Measurements from ENCODE around the gene KIF4A.

KIF4A gene

DNA sequence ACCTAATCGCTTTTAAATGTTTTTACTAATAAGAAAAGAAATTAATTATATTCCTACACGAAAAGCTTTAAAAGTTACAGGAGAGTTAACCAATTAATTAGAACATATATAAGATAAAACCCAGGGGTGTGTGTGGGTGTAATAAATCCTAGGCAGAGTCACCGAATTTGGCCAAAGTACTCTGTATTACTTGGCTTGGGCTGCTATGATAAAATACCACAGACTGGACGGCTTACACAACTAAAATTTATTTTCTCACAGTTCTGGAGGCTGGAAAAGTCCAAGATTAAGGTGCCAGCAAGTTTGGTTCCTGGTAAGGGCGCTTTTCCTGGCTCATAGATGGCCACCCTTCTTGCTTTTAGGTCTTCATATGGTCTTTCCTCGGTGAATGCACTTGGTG lies 45.0 kb upstream of the KIF4A start:
- no peak overlapping the region for H4K91ac ChIP-seq (ENCODE audit: low read length)
- no peaks in the 10 kb centered on the region for H3K79me1 ChIP-seq (replicated peaks; ENCODE audit: low read length, poor library complexity, severe bottlenecking)
- H3K27ac ChIP-seq (ENCODE audit: low read length, poor library complexity, severe bottlenecking), result no peak overlapping the region
- H3K14ac ChIP-seq (ENCODE audit: low read length in 2 of 2), result no peak overlapping the region
- no peaks in the 10 kb centered on the region for H3K36me3 ChIP-seq (ENCODE audit: control insufficient read depth in 1 of 2, insufficient read depth in 2 of 2, low read depth in 1 of 2, low read length in 2 of 2)
- no peaks in the 10 kb centered on the region for H3K4me1 ChIP-seq (ENCODE audit: control insufficient read depth, insufficient read depth, low read depth, low read length)
- no peak overlapping the region for H3K9ac ChIP-seq (ENCODE audit: low read length)
- no peaks in the 10 kb centered on the region for H3K9me3 ChIP-seq (ENCODE audit: control insufficient read depth, low read length)
- H2BK5ac ChIP-seq (ENCODE audit: low read depth, low read length, poor library complexity, severe bottlenecking), result no peak overlapping the region
- no peak overlapping the region for H4K8ac ChIP-seq (ENCODE audit: low read length)
- no peak overlapping the region for H3K4me2 ChIP-seq (ENCODE audit: low read length, poor library complexity, severe bottlenecking)
- WGBS, result no CpG with 5 or more reads among the region's 6 CpGs
- no peak overlapping the region for H3K4ac ChIP-seq (ENCODE audit: low read depth in 1 of 2, low read length in 2 of 2)
- H3K4me3 ChIP-seq (ENCODE audit: insufficient read depth in 1 of 2, low read depth in 1 of 2, low read length in 2 of 2), result no peak overlapping the region
- no peak overlapping the region for H2AFZ ChIP-seq (ENCODE audit: low read depth, low read length)
- H2BK12ac ChIP-seq (ENCODE audit: low read length in 2 of 2), result no peak overlapping the region
- H3K23ac ChIP-seq (ENCODE audit: low read length in 2 of 2), result no peak overlapping the region
- peaks cover 0 to 16% of the 10 kb centered on the region in 2 experiments for H3K27me3 ChIP-seq (ENCODE audit: control insufficient read depth in 1 of 2, insufficient read depth in 1 of 2, low read length in 2 of 2)
- no peak overlapping the region for H3K18ac ChIP-seq (ENCODE audit: low read depth in 1 of 2, low read length in 2 of 2)
- H2BK15ac ChIP-seq (ENCODE audit: low read depth, poor library complexity, severe bottlenecking), result no peak overlapping the region
- no peak overlapping the region for H2BK120ac ChIP-seq (ENCODE audit: low read depth, low read length)
- no peak for DNase-seq
- H2AK5ac ChIP-seq (ENCODE audit: low read length, severe bottlenecking), result no peak overlapping the region

- peaks cover 0 to 15% of the 10 kb centered on the region in 2 experiments for H3K27me3 ChIP-seq (ENCODE audit: control insufficient read depth in 1 of 2, insufficient read depth in 1 of 2, low read length in 2 of 2)
- H2BK15ac ChIP-seq (ENCODE audit: low read depth, poor library complexity, severe bottlenecking), result no peak overlapping the region
- H3K4me2 ChIP-seq (ENCODE audit: low read length, poor library complexity, severe bottlenecking), result no peak overlapping the region
- no peak overlapping the region for H2BK5ac ChIP-seq (ENCODE audit: low read depth, low read length, poor library complexity, severe bottlenecking)
- H3K18ac ChIP-seq (ENCODE audit: low read depth in 1 of 2, low read length in 2 of 2), result no peak overlapping the region
- no peaks in the 10 kb centered on the region for H3K36me3 ChIP-seq (ENCODE audit: control insufficient read depth in 1 of 2, insufficient read depth in 2 of 2, low read depth in 1 of 2, low read length in 2 of 2)
- H2BK120ac ChIP-seq (ENCODE audit: low read depth, low read length), result no peak overlapping the region
- no peak overlapping the region for H3K4ac ChIP-seq (ENCODE audit: low read depth in 1 of 2, low read length in 2 of 2)
- no peaks in the 10 kb centered on the region for H3K4me1 ChIP-seq (ENCODE audit: control insufficient read depth, insufficient read depth, low read depth, low read length)
- no peak for DNase-seq
- H4K8ac ChIP-seq (ENCODE audit: low read length), result no peak overlapping the region
- H2AK5ac ChIP-seq (ENCODE audit: low read length, severe bottlenecking), result no peak overlapping the region
- H2AFZ ChIP-seq (ENCODE audit: low read depth, low read length), result no peak overlapping the region
- H3K4me3 ChIP-seq (ENCODE audit: insufficient read depth in 1 of 2, low read depth in 1 of 2, low read length in 2 of 2), result no peak overlapping the region
- H4K91ac ChIP-seq (ENCODE audit: low read length), result no peak overlapping the region
- H3K9me3 ChIP-seq (ENCODE audit: control insufficient read depth, low read length), result no peaks in the 10 kb centered on the region
- H3K9ac ChIP-seq (ENCODE audit: low read length), result no peak overlapping the region
- H2BK12ac ChIP-seq (ENCODE audit: low read length in 2 of 2), result no peak overlapping the region
- no peak overlapping the region for H3K14ac ChIP-seq (ENCODE audit: low read length in 2 of 2)
- no peak overlapping the region for H3K23ac ChIP-seq (ENCODE audit: low read length in 2 of 2)
- no peaks in the 10 kb centered on the region for H3K79me1 ChIP-seq (replicated peaks; ENCODE audit: low read length, poor library complexity, severe bottlenecking)
- H3K27ac ChIP-seq (ENCODE audit: low read length, poor library complexity, severe bottlenecking), result no peak overlapping the region
- 100% methylated on average over 1 of the region's 2 CpGs for WGBS
Measured at GRCh38 chrX:70247252-70247651, 42.7 kb upstream of the KIF4A start.

GRCh38 chrX:70252491-70252890 lies 37.4 kb upstream of the KIF4A start:
- Histone ChIP-seq H3K9ac (ENCODE audit: low read length) (no peak overlapping the region), H3K4me3 (ENCODE audit: insufficient read depth in 1 of 2, low read depth in 1 of 2, low read length in 2 of 2) (no peak overlapping the region), H4K8ac (ENCODE audit: low read length) (no peak overlapping the region), H2BK5ac (ENCODE audit: low read depth, low read length, poor library complexity, severe bottlenecking) (no peak overlapping the region), H2AFZ (ENCODE audit: low read depth, low read length) (no peak overlapping the region), H2BK120ac (ENCODE audit: low read depth, low read length) (no peak overlapping the region), H3K18ac (ENCODE audit: low read depth in 1 of 2, low read length in 2 of 2) (no peak overlapping the region), H4K91ac (ENCODE audit: low read length) (no peak overlapping the region), H3K23ac (ENCODE audit: low read length in 2 of 2) (no peak overlapping the region), H2AK5ac (ENCODE audit: low read length, severe bottlenecking) (no peak overlapping the region), H3K27me3 (ENCODE audit: control insufficient read depth in 1 of 2, insufficient read depth in 1 of 2, low read length in 2 of 2) (peaks cover 0 to 20% of the 10 kb centered on the region in 2 experiments), H2BK12ac (ENCODE audit: low read length in 2 of 2) (no peak overlapping the region), H2BK15ac (ENCODE audit: low read depth, poor library complexity, severe bottlenecking) (no peak overlapping the region), H3K27ac (ENCODE audit: low read length, poor library complexity, severe bottlenecking) (no peak overlapping the region), H3K36me3 (ENCODE audit: control insufficient read depth in 1 of 2, insufficient read depth in 2 of 2, low read depth in 1 of 2, low read length in 2 of 2) (no peaks in the 10 kb centered on the region), H3K4me1 (ENCODE audit: control insufficient read depth, insufficient read depth, low read depth, low read length) (no peaks in the 10 kb centered on the region), H3K4me2 (ENCODE audit: low read length, poor library complexity, severe bottlenecking) (no peak overlapping the region), H3K14ac (ENCODE audit: low read length in 2 of 2) (no peak overlapping the region), H3K4ac (ENCODE audit: low read depth in 1 of 2, low read length in 2 of 2) (no peak overlapping the region), H3K9me3 (ENCODE audit: control insufficient read depth, low read length) (peaks cover 9% of the 10 kb centered on the region), H3K79me1 (replicated peaks; ENCODE audit: low read length, poor library complexity, severe bottlenecking) (no peaks in the 10 kb centered on the region)
- 93% methylated on average over 2 of the region's 2 CpGs for WGBS
- no peak for DNase-seq

DNA sequence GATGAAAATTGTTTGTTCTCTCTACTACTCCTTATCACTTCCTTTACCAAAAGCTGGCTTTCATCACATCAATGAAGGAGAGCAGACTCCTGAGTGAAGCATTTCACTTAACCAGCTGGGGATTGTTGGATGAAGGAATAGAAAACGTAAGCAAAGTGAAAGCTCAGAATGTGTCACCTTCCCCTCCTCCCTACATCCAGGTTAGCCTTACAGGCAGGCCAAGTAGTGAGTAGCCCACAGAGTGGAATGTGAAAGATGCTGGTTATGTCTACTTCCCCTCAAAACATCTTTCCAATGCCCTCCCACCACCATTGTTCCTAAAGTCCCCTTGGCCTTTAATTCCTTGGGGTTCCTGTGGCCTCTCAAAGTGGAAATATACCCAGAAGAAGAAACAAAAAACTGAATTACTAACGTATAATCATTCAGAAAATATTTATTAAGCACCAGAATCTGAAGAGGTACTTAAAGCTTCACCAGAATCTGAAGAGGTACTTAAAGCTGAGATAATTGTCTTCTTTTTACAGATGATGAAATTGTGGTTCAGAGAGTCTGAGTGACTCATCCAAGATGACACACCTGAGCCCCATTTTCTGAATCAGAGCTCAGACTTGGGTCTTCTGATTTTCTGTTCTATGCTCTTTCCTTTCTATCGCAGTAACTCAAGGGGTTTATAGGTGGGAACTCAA lies 36.4 kb upstream of the KIF4A start:
- DNase-seq, result peak; percentile 22
- H3K4me3 ChIP-seq (ENCODE audit: insufficient read depth in 1 of 2, low read depth in 1 of 2, low read length in 2 of 2), result no peak overlapping the region
- no peak overlapping the region for H3K14ac ChIP-seq (ENCODE audit: low read length in 2 of 2)
- no peak overlapping the region for H2BK5ac ChIP-seq (ENCODE audit: low read depth, low read length, poor library complexity, severe bottlenecking)
- no peaks in the 10 kb centered on the region for H3K79me1 ChIP-seq (replicated peaks; ENCODE audit: low read length, poor library complexity, severe bottlenecking)
- H3K4ac ChIP-seq (ENCODE audit: low read depth in 1 of 2, low read length in 2 of 2), result no peak overlapping the region
- H3K27ac ChIP-seq (ENCODE audit: low read length, poor library complexity, severe bottlenecking), result no peak overlapping the region
- no peak overlapping the region for H2BK12ac ChIP-seq (ENCODE audit: low read length in 2 of 2)
- WGBS, result no CpG with 5 or more reads among the region's 3 CpGs
- H3K9me3 ChIP-seq (ENCODE audit: control insufficient read depth, low read length), result peaks cover 9% of the 10 kb centered on the region
- no peak overlapping the region for H3K9ac ChIP-seq (ENCODE audit: low read length)
- no peak overlapping the region for H4K91ac ChIP-seq (ENCODE audit: low read length)
- H3K23ac ChIP-seq (ENCODE audit: low read length in 2 of 2), result no peak overlapping the region
- H2AFZ ChIP-seq (ENCODE audit: low read depth, low read length), result no peak overlapping the region
- H2AK5ac ChIP-seq (ENCODE audit: low read length, severe bottlenecking), result no peak overlapping the region
- no peaks in the 10 kb centered on the region for H3K36me3 ChIP-seq (ENCODE audit: control insufficient read depth in 1 of 2, insufficient read depth in 2 of 2, low read depth in 1 of 2, low read length in 2 of 2)
- no peak overlapping the region for H3K18ac ChIP-seq (ENCODE audit: low read depth in 1 of 2, low read length in 2 of 2)
- no peak overlapping the region for H2BK120ac ChIP-seq (ENCODE audit: low read depth, low read length)
- no peak overlapping the region for H2BK15ac ChIP-seq (ENCODE audit: low read depth, poor library complexity, severe bottlenecking)
- no peak overlapping the region for H4K8ac ChIP-seq (ENCODE audit: low read length)
- H3K27me3 ChIP-seq (ENCODE audit: control insufficient read depth in 1 of 2, insufficient read depth in 1 of 2, low read length in 2 of 2), result peaks cover 0 to 27% of the 10 kb centered on the region in 2 experiments
- H3K4me2 ChIP-seq (ENCODE audit: low read length, poor library complexity, severe bottlenecking), result no peak overlapping the region
- no peaks in the 10 kb centered on the region for H3K4me1 ChIP-seq (ENCODE audit: control insufficient read depth, insufficient read depth, low read depth, low read length)
